Panc1 (cell line): ENCODE measurements around the gene PDGFRA. TPM values are rescaled to one million over a fixed set of nuclear protein-coding genes. Genes with fewer than 3 reads are reported as not detected.
"Not testable (repeated sequence)": the region's sequence is repeated elsewhere in the genome, so short reads cannot be mapped to it uniquely, and the experiment has no call there.

ENCODE experiments used
- ATAC-seq: fragments of 200-7000 bp; cut with Tn5 transposase; 2 replicates; pipeline ENCODE4 v1.9.1; 2020; ENCODE audit warnings: mild to moderate bottlenecking, moderate library complexity
- BruUV-seq: library from RNA; stranded (reverse); fragments of 400-500 nt; replicated peaks from 2 replicates; lab custom pipeline; 2021; lab: Mats Ljungman, UMichigan
- CTCF ChIA-PET: fragments of 300-600 bp; sonication (Branson Sonifier 250); formaldehyde crosslinking; loops from one replicate; lab custom pipeline; 2022; ENCODE audit warnings: antibody characterized with exemption; lab: Charles Lee
- POLR2A ChIA-PET: fragments of 300-600 bp; sonication (Branson Sonifier 250); formaldehyde crosslinking; loops from one replicate; lab custom pipeline; 2022; ENCODE audit warnings: antibody characterized with exemption; lab: Charles Lee
- DNase-seq: peaks from one replicate; pipeline ENCODE4 v3.0.0-alpha.2; 2010; ENCODE audit warnings: low read depth, low spot score
- H3K27ac ChIP-seq: 2 replicates; pipeline ENCODE4 v1.5.1; 2011; ENCODE audit warnings: mild to moderate bottlenecking, low read length, inconsistent platforms
- H3K27me3 ChIP-seq: fragments of 200-500 bp; sonication (Bioruptor generic); 2 replicates; pipeline ENCODE4 v1.6.0; 2014; ENCODE audit warnings: low read length, inconsistent platforms; ENCODE audit not compliant: control insufficient read depth, insufficient read depth
- H3K36me3 ChIP-seq: fragments of 200-500 bp; sonication (Bioruptor generic); 2 replicates; pipeline ENCODE4 v1.5.1; 2014; ENCODE audit warnings: inconsistent platforms, mild to moderate bottlenecking, low read length, moderate library complexity; ENCODE audit not compliant: control insufficient read depth, insufficient read depth
- H3K4me1 ChIP-seq: 2 replicates; pipeline ENCODE4 v1.5.1; 2011; ENCODE audit warnings: inconsistent platforms, mild to moderate bottlenecking, low read length, moderate library complexity; ENCODE audit not compliant: control insufficient read depth, insufficient read depth
- H3K4me3 ChIP-seq, 2 experiments: 2 replicates each; pipeline ENCODE4 v1.5.1; 2011 to 2012; ENCODE audit warnings: low read depth in 2 of 2, low read length in 2 of 2, mild to moderate bottlenecking in 2 of 2, inconsistent platforms in 1 of 2, moderate library complexity in 1 of 2
- H3K9me3 ChIP-seq: fragments of 200-500 bp; sonication (Bioruptor generic); 2 replicates; pipeline ENCODE4 v1.5.1; 2014; ENCODE audit warnings: low read depth, mild to moderate bottlenecking, inconsistent platforms, low read length, moderate library complexity; ENCODE audit not compliant: control insufficient read depth, insufficient read depth
- POLR2AphosphoS5 ChIP-seq: IDR thresholded peaks from 2 replicates; pipeline ENCODE4 v1.6.1; 2012; ENCODE audit warnings: mild to moderate bottlenecking, low read depth, low read length, moderate library complexity
- SIN3A ChIP-seq: IDR thresholded peaks from 2 replicates; pipeline ENCODE4 v1.6.1; 2012; ENCODE audit warnings: low read depth, mild to moderate bottlenecking, low read length, moderate library complexity, borderline replicate concordance; ENCODE audit not compliant: insufficient read depth
- TCF7L2 ChIP-seq: IDR thresholded peaks from 2 replicates; pipeline ENCODE4 v1.6.1; 2011; ENCODE audit warnings: mild to moderate bottlenecking, low read depth, low read length, inconsistent platforms
- in situ Hi-C: cut with HindIII; loops from 2 replicates; pipeline ENCODE4 v1.10.0; 2016; ENCODE audit warnings: low sequenced_read_pairs, low pct_unique_long_range_greater_than_20kb
- intact Hi-C: fragments of 100-400 bp; cut with micrococcal nuclease; formaldehyde crosslinking; loops from one replicate; pipeline ENCODE4 v1.10.0; 2022; ENCODE audit not compliant: unreplicated experiment
- total RNA-seq: library from RNA; stranded (reverse); gene quantifications from one replicate; pipeline ENCODE4 v1.2.1, GENCODE V29; 2021; ENCODE audit not compliant: unreplicated experiment
- TF ChIP-seq, protein P1 (sequence below), 2 experiments: IDR thresholded peaks; 2 replicates each; pipeline ENCODE4 v1.6.1; 2011 to 2012; ENCODE audit warnings: low read depth in 2 of 2, control low read depth in 1 of 2, low read length in 1 of 2, mild to moderate bottlenecking in 1 of 2, moderate library complexity in 1 of 2; ENCODE audit not compliant: insufficient read depth in 1 of 2
- TF ChIP-seq, protein P2 (sequence below): fragments of 450-650 bp; IDR thresholded peaks from 2 replicates; pipeline ENCODE4 v1.5.1; 2017; ENCODE audit warnings: mild to moderate bottlenecking

PDGFRA gene
- total RNA-seq, 1 experiment from 2014 or later = 0.15 TPM

DNA sequence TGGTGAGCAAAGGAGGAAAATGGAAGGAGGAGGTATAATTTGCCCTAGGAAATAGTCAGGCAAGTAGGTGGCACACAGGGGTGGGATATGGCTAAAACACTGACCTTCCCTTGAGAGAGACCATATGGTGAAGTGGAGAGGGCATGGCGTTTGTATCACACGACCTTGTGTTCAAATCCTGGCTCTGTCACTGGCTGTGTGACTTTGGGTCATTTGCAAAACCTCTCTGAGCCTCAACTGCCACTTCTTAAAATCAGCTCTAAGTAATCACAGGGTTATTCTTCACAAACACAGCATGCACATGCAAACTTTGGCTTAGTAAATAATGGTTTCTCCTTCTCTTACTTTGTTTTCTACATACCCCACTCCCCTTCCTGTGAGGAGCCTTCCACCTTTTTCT lies 8.7 kb downstream of the PDGFRA start:
- DNase-seq = no peak
- Histone ChIP-seq H3K4me3 (no peak overlapping the region), H3K36me3 (no peaks in the 10 kb centered on the region), H3K27ac (no peak overlapping the region), H3K9me3 (peaks cover 4% of the 10 kb centered on the region; the same call in 1 of the 2 replicates), H3K4me1 (no peaks in the 10 kb centered on the region), H3K27me3 (no peaks in the 10 kb centered on the region)
- POLR2A ChIA-PET = no interaction called here
- BruUV-seq = no TSS peak
- CTCF ChIA-PET = no interaction called here
- TF ChIP-seq, protein P1, sequence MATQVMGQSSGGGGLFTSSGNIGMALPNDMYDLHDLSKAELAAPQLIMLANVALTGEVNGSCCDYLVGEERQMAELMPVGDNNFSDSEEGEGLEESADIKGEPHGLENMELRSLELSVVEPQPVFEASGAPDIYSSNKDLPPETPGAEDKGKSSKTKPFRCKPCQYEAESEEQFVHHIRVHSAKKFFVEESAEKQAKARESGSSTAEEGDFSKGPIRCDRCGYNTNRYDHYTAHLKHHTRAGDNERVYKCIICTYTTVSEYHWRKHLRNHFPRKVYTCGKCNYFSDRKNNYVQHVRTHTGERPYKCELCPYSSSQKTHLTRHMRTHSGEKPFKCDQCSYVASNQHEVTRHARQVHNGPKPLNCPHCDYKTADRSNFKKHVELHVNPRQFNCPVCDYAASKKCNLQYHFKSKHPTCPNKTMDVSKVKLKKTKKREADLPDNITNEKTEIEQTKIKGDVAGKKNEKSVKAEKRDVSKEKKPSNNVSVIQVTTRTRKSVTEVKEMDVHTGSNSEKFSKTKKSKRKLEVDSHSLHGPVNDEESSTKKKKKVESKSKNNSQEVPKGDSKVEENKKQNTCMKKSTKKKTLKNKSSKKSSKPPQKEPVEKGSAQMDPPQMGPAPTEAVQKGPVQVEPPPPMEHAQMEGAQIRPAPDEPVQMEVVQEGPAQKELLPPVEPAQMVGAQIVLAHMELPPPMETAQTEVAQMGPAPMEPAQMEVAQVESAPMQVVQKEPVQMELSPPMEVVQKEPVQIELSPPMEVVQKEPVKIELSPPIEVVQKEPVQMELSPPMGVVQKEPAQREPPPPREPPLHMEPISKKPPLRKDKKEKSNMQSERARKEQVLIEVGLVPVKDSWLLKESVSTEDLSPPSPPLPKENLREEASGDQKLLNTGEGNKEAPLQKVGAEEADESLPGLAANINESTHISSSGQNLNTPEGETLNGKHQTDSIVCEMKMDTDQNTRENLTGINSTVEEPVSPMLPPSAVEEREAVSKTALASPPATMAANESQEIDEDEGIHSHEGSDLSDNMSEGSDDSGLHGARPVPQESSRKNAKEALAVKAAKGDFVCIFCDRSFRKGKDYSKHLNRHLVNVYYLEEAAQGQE (IDR thresholded peaks at IDR 0.05; ENCODE audit: insufficient read depth in 1 of 2, low read depth in 2 of 2, low read length in 1 of 2) = no peak
- no peak for TF ChIP-seq POLR2AphosphoS5
- TF ChIP-seq TCF7L2 = no peak
- intact Hi-C loops (loop anchor here (10.0 kb wide), 2 partner anchors 1033 to 1223 kb away; no protein-coding TSS in a partner anchor), in situ Hi-C loops (no loop called here)
- ATAC-seq = no peak

DNA sequence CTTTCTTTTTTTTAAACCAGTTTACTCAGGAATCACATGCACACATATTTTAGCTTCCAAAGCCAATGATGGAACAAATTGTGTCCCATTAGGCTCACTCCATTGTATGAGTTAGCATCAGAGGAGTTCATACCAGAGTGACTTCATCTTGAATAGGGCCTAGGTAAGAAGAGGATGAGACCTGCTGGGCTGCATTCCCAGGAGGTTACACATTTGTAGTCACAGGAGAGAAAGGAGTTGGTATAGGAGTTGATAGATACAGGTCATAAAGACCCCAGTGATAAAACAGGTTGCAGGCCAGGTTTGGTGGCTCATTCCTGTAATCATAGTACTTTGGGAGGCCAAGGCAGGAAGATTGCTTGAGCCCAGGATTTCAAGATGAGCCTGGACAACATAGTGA lies 9.3 kb downstream of the PDGFRA start:
- DNase-seq (no peak), ATAC-seq (no peak)
- Histone ChIP-seq H3K9me3 (peaks cover 4% of the 10 kb centered on the region; the same call in 1 of the 2 replicates), H3K27me3 (no peaks in the 10 kb centered on the region), H3K4me1 (no peaks in the 10 kb centered on the region), H3K36me3 (no peaks in the 10 kb centered on the region), H3K27ac (no peak overlapping the region), H3K4me3 (no peak overlapping the region)
- POLR2A ChIA-PET = no interaction called here
- intact Hi-C loops (loop anchor here (10.0 kb wide), 2 partner anchors 1034 to 1224 kb away; no protein-coding TSS in a partner anchor), in situ Hi-C loops (no loop called here)
- BruUV-seq = no TSS peak
- CTCF ChIA-PET = no interaction called here
- TF ChIP-seq, protein P1 (IDR thresholded peaks at IDR 0.05; ENCODE audit: insufficient read depth in 1 of 2, low read depth in 2 of 2, low read length in 1 of 2) = no peak
- TF ChIP-seq POLR2AphosphoS5 = no peak
- TF ChIP-seq, protein P2, sequence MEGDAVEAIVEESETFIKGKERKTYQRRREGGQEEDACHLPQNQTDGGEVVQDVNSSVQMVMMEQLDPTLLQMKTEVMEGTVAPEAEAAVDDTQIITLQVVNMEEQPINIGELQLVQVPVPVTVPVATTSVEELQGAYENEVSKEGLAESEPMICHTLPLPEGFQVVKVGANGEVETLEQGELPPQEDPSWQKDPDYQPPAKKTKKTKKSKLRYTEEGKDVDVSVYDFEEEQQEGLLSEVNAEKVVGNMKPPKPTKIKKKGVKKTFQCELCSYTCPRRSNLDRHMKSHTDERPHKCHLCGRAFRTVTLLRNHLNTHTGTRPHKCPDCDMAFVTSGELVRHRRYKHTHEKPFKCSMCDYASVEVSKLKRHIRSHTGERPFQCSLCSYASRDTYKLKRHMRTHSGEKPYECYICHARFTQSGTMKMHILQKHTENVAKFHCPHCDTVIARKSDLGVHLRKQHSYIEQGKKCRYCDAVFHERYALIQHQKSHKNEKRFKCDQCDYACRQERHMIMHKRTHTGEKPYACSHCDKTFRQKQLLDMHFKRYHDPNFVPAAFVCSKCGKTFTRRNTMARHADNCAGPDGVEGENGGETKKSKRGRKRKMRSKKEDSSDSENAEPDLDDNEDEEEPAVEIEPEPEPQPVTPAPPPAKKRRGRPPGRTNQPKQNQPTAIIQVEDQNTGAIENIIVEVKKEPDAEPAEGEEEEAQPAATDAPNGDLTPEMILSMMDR = no peak
- no peak for TF ChIP-seq SIN3A
- no peak for TF ChIP-seq TCF7L2

DNA sequence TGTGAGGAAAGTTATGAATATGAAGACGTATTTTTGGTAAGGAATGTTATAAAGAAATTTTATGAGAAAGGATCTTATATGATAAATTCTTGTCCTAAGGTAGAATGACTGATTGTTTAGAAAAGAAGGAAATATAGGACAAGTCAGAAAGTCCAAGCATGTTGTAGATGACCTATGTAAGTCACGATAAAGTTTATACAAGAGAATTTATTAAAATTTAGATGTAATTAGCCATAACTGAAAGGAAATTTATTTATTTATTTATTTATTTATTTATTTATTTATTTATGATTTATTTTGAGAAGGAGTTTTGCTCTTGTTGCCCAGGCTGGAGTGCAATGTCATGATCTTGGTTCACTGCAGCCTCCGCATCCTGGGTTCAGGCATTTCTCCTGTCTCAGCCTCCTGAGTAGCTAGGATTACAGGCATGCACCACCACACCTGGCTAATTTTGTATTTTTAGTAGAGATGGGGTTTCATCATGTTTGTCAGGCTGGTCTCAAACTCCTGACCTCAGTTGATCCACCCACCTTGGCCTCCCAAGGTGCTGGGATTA lies 12.3 kb downstream of the PDGFRA start:
- H3K36me3 ChIP-seq, DNase-seq, H3K9me3 ChIP-seq, H3K4me1 ChIP-seq, CTCF ChIA-PET, H3K4me3 ChIP-seq, BruUV-seq, ATAC-seq, in situ Hi-C loops, H3K27ac ChIP-seq, H3K27me3 ChIP-seq, POLR2A ChIA-PET, intact Hi-C loops: not testable (repeated sequence)

DNA sequence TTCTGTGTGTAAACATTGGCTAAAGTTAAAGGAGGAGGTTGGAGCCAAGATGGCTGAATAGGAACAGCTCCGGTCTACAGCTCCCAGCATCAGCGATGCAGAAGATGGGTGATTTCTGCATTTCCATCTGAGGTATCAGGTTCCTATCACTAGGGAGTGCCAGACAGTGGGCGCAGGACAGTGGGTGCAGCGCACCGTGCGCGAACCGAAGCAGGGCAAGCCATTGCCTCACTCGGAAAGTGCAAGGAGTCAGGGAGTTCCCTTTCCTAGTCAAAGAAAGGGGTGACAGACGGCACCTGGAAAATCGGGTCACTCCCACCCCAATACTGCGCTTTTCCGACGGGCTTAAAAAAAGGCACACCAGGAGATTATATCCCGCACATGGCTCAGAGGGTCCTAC lies 14.4 kb downstream of the PDGFRA start:
- in situ Hi-C loops, POLR2A ChIA-PET, H3K27ac ChIP-seq, H3K36me3 ChIP-seq, BruUV-seq, H3K27me3 ChIP-seq, H3K9me3 ChIP-seq, intact Hi-C loops, ATAC-seq, H3K4me3 ChIP-seq, H3K4me1 ChIP-seq, DNase-seq, CTCF ChIA-PET: not testable (repeated sequence)
